GM21723 (cell line): ENCODE data around the gene DDX3Y.

ENCODE experiments used
- ATAC-seq: cut with Tn5 transposase; IDR thresholded peaks from one replicate; pipeline ENCODE4 v1.9.1; 2021; ENCODE audit warnings: mild to moderate bottlenecking, moderate library complexity; ENCODE audit not compliant: unreplicated experiment

Gene DDX3Y

GRCh38 chrY:12904618-12905516 lies at the start of gene DDX3Y:
TSS of gene DDX3Y (plus strand) at chrY:12904868. CDS start at chrY:12904937, 69 bp downstream.
- ATAC-seq: no peak

- ATAC-seq: no peak
Measured at GRCh38 chrY:12855791-12856275, 48.8 kb upstream of the DDX3Y start.

- ATAC-seq: no peak
Measured at GRCh38 chrY:12867960-12868359, 36.7 kb upstream of the DDX3Y start.

GRCh38 chrY:12896973-12897372 lies 7.7 kb upstream of the DDX3Y start:
- no peak for ATAC-seq

- no peak for ATAC-seq
Measured at GRCh38 chrY:12898604-12899003, 6.1 kb upstream of the DDX3Y start.

- ATAC-seq: no peak
Measured at GRCh38 chrY:12905517-12905872, 827 bp downstream of the DDX3Y start.

GRCh38 chrY:12905895-12906294 lies 1.2 kb downstream of the DDX3Y start:
- no peak for ATAC-seq

- ATAC-seq: no peak
Measured at GRCh38 chrY:12913541-12913940, 8.9 kb downstream of the DDX3Y start.

GRCh38 chrY:12928043-12928442 lies 23.4 kb downstream of the DDX3Y start:
- no peak for ATAC-seq

GRCh38 chrY:12941725-12942687 lies 37.3 kb downstream of the DDX3Y start:
- no peak for ATAC-seq
